OCI-M1 (cell line): Measurements from ENCODE around the gene OPN5.
"Not testable (repeated sequence)": the region's sequence is repeated elsewhere in the genome, so short reads cannot be mapped to it uniquely, and the experiment has no call there.

Experiments
- DNase-seq: peaks from one replicate; lab custom pipeline; 2025; lab: John Stamatoyannopoulos, UW

The OPN5 gene, protein sequence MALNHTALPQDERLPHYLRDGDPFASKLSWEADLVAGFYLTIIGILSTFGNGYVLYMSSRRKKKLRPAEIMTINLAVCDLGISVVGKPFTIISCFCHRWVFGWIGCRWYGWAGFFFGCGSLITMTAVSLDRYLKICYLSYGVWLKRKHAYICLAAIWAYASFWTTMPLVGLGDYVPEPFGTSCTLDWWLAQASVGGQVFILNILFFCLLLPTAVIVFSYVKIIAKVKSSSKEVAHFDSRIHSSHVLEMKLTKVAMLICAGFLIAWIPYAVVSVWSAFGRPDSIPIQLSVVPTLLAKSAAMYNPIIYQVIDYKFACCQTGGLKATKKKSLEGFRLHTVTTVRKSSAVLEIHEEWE

DNA sequence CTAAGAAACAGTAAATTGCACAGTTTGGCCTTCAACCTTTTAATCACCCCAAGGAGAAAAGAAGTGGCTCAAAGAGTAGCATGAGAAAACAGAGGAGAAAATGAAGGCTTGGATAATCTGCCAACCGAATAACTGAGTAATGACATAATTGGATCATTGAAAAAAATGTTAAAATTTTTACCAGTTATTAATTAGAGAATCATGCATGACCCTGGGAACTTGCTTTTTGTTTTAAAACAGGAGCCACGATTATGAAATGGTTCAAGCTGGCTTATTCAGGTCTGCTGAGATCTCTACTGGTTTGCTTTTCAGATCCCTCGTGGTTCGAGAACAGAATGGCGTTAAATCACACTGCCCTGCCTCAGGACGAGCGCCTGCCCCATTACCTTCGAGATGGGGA lies at the start of gene OPN5:
Gene OPN5 (plus strand): TSS at position 301 of the 400 bp plus-strand sequence. CDS start 35 bp downstream, at position 336.
- DNase-seq: no peak

DNA sequence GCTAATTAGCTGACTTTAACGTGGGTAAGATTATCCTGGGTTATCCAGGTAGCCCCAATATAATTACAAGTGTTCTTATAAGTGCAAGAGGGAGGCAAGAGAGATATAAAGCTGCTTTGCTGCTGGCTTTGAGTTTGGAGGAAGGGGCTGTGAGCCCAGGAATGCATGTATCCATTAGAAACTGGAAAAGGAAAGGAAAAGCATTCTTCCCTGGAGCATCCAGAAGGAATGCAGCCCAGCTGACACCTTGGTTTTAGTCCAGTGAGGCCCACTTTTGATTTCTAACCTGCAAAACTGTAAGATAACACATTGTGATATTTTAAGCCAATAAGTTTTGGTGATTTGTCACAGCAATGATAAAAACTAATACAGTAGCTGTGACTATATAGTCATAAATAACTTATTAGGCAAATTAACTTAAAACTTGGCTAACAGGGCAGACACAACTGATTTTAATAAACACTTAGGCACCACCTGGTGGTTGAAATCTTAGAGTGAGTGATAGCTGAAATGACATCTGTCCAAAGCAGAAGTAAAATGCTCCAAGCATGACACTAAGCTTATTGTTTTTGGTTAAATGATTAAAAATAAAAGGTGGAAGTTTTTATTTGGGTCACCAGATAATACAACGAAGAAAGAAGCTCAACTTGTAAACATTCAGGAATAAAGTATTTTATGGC lies 47.8 kb upstream of the OPN5 start:
- DNase-seq: peak; percentile 70

DNA sequence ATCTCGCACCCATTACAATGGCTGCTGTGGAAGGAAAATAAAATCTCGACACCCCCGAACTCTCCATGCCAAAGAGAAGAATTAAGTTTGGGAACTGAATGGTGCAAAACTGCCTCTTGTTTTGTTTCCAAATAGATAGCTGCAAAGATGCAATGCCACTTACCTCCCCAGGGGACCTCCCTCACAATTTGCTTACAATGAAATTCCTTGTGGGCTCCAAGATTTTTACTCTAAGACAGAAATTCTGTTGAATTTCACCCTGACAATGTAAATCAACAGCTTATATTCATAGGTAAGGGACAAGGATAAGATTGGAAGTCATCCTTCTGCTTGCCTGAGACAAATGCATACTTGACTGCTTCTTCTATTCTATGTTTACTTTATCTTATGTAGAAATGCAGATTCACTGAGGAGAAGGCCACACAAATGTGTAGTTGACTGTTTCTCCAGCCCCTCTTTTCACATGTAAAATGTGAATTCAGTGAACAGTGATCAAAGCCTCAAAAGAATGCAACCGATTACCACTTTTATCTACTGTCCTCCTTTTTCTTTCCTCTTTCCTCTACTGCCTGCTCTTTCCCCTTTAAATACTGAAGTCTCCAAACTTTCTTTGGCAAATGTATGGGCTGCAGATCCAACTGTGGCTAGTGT lies 46.9 kb upstream of the OPN5 start:
- no peak for DNase-seq

DNA sequence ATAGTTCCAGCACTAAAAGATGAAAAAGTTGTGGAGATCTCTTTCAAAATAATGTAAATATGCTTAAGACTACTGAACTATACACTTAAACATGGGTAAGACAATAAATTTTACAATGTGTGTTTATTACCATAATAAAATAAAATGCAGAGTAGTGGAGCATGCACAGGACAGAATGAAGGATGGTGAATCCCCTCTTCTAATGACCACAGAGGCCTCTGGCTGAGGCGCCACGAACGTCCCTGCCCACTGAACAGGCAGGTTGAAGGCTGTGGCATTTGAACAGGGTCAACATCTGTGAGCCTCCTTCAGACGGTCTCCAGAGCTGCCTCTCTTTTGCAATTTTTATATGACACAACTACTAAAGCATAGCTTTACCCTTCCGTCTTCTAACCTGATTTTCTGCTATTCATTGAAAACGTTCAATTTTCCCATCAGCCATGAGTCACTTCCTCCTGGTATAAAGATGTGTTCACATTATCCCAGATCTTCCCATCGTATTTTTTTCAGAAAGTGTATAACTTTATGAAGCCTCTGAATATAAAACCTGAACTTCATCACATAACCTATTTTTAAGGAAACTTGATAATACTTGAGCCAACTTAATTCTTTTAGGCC lies 45.6 kb upstream of the OPN5 start:
- DNase-seq: no peak

DNA sequence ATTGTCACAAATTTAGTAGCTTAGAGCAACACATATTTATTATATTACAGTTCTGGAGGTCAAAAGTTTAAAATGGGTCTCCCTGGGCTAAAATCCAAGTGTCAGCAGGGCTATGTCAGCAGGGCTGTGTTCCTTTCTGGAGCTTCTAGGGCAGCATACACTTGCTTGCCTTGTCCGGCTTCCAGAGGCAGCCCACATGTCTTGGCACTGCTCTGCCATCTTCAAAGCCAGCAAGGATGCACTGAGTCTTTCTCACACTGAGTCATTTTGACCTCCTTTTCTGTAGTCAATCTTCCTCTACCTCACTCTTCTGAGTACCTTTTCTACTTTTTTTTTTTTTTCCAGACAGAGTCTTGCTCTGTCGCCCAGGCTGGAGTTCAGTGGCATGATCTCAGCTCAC lies 44.4 kb upstream of the OPN5 start:
- no peak for DNase-seq

DNA sequence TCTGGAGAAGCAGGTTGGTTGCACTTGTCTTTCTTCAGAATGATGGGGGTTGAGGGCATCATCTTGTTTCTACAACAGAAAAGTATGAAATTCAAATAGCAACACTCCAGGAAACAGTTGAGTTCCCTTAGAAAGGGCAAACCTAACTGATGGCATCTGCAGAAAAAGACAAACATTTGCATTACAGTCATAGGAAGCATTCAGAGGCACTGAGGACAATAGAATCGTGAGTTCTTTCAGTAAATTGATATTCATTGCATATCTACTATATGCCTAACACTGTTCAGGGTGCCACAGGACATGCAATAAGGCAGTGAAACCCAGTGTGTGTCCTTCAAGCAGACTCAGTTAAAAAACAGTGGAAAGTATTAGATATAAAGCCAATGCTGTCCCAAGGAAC lies 41.1 kb upstream of the OPN5 start:
- DNase-seq: no peak

DNA sequence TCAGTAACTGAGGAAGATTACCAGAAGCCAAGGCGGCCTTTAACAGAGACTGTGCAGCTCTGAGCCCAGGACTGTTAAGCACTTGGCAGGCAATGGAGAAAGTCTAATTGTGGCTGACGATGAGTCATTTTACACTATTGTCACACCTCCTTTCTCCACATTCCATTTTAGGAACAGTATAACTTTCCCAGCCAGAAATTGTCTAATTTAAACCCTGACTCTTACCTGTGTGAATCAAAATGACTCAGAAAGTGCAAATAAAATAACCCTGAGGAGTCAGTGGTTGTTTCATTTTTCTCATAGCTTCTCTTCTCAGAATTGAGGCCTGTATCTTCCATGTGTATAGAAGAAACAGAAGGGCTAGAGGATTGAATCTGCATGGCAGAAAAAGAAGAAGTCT lies 40.0 kb upstream of the OPN5 start:
- peak; percentile 26 for DNase-seq

DNA sequence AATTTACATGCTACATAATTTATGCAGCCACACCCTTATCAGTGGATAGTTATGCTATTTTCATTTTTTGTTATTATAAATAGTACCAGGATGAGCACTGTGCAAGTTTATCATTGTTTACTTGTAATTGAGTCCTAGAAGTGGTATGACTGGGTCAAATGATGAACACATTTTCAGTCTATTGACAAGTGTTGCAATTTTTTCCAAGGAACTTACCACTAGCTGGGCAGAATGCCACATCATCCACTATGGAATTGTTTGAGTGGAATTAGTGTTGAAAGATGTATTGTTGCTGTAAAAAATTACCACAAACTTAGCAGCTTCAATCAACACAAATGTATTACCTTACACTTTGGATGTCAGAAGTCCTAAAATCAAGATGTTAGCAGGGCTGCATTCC lies 38.1 kb upstream of the OPN5 start:
- no peak for DNase-seq

DNA sequence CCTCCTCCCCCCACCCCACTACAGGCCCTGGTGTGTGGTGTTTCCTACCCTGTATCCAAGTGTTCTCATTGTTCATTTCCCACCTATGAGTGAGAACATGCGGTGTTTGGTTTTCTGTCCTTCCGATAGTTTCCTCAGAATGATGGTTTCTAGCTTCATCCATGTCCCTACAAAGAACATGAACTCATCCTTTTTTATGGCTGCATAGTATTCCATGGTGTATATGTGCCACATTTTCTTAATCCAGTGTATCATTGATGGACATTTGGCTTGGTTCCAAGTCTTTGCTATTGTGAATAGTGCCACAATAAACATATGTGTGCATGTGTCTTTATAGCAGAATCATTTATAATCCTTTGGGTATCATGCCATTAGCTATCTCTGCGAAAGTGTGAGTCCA lies 36.6 kb upstream of the OPN5 start:
- not testable (repeated sequence) for DNase-seq

DNA sequence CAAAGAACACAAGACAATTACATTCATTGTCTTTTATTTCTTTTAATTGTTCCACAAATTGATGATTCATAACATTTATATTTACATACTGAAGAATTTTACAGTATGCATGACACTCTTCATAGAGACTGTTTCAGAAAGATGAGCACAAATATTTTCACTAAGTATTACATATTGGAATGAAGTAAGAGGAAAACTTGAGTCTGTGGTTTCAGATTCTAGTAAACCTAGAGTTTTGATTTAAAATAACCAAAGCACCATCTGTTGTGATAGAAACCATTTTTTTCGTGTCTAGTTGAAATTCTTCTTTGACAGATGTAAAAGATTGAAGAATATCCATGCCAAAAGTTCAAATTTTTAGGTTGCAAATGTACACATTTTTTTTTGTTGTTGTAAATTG lies 32.1 kb upstream of the OPN5 start:
- no peak for DNase-seq

DNA sequence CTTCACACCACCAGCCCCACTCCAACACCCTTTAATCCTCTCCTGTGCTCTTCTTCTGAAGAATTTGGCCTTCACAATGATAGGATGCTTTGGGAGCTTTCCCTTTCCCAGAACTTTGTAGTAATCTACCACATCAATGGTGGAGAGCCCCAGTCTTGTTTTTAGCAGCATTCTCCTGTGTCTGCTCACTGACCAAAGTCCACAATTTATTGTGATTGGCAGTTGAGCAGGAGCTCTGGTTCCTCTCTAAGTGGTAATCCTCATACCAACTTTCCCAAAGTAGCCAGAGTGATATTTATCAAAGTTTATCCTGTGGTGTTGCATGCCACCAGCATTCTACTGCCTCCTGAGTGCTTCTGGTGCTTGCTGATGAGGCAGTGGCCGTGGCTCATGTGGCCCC lies 29.0 kb upstream of the OPN5 start:
- no peak for DNase-seq

DNA sequence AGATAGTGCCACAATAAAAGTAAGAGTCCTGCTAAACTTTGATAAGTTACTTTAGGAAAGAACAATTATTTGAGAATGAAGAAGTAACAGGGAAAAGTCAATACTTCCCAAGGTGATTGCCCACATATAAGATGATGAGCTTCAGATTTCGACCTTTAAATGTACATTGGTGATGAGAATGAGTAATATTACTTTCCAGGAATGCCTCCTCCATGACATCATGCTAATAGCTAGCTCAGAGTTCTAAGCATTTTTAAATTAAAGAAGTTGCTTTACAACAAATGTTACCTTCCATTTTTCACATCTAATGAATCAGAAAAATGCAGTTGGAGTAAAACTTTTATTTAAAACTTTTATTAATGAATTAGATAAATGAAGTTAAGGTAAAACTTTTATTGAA lies 22.5 kb upstream of the OPN5 start:
- no peak for DNase-seq

DNA sequence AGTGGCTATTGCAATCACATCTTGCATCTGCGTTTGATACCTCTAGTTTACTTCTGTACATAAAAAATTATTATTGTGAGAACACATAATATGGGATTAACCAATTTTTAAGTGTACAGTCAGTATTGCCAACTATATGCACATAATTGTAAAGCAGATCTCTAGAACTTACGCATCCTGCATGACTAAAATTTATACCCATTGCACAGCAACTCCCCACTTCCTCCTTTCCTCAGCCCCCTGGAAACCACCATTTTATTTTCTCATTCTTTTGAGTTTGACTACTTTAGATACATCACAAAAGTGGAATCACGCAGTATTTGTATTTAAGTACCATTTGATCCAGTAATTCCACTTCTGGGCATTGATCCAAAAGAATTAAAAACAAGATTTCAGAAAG lies 19.3 kb upstream of the OPN5 start:
- DNase-seq: no peak

DNA sequence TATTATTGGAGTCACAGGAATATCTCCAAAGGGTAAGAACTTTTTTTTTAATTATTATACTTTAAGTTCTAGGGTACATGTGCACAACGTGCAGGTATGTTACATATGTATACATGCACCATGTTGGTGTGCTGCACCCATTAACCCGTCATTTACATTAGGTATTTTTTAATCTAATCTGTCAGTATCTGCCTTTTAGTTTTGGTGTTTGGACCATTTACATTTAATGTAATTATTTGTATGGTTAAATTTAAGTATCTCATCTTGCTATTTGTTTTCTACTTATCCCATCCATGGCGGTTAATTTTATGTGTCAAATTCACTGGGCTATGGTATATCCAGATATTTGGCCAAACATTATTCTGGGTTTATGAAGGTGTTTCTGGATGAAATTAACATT lies 15.4 kb upstream of the OPN5 start:
- no peak for DNase-seq

DNA sequence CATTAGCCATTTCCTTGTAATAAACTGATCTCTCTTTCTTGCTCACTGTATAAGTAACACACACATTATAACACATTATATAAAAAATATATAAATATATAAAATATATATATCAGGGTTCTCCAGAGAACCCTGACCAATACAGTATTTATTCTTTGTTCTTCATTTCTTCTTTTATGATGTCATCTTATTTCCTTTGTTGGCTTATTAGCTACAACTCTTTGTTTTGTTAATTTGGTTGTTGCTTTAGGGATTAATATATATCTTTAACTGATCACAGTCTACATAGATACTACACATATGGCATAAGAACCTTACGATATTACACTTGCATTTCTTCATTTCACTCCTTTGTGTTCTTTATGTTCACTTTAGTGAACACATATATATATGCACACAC lies 14.7 kb upstream of the OPN5 start:
- DNase-seq: no peak

DNA sequence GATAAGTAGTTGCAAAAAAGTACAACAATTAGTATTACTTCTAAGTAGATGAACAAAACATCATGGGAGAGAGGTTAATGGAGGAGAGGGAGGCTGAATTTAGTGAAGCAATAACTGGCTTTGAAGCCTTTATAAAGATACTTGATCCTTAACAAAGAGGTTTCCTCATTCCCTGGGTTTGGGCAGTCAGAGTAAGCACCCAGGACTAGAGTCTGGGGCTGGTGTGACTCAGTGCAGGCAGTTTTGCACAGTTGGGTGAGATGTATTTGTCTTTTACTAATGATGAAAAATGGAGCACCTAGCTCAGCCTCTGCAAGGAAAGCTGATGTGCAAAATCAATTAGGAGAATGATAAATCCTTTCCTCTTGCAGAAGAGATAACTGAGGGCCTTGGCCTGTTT lies 11.8 kb upstream of the OPN5 start:
- DNase-seq: no peak

DNA sequence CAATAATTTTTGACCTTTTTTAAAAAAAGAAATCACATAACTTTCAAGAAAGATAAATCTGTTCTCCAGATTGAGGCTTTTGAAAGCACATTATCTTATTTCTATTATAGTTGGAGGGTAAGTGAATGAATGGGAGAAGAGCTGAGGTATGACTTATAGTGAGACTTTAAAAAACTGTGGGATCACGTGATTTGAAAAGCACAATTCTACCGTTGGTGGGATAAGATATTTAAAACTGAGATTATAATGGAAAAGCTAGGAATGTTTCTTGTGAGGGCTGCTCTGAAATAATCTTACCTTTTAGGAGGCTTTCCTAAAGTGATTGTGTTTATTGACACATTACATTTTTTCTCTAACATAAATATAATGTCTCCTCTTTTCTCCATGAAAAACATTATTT lies 9.5 kb upstream of the OPN5 start:
- no peak for DNase-seq

DNA sequence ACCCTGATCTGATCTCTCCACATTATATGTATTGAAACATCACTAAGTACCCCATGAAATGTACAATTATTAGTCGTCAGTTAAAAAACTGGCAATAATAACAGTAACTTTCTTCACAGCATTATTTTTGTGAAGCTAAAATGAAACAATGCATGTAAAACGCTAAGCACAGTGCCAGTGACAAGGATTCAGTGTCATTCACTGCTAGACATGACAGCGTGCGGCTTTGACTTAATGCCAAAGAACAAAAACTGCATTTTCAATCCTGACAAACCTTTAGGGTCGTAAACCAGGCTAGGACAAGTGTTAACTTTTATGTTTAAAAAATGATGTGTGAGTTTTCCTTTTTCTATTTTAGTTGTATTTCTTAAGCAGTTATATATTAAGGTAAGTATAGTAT lies 8.8 kb upstream of the OPN5 start:
- DNase-seq: no peak

DNA sequence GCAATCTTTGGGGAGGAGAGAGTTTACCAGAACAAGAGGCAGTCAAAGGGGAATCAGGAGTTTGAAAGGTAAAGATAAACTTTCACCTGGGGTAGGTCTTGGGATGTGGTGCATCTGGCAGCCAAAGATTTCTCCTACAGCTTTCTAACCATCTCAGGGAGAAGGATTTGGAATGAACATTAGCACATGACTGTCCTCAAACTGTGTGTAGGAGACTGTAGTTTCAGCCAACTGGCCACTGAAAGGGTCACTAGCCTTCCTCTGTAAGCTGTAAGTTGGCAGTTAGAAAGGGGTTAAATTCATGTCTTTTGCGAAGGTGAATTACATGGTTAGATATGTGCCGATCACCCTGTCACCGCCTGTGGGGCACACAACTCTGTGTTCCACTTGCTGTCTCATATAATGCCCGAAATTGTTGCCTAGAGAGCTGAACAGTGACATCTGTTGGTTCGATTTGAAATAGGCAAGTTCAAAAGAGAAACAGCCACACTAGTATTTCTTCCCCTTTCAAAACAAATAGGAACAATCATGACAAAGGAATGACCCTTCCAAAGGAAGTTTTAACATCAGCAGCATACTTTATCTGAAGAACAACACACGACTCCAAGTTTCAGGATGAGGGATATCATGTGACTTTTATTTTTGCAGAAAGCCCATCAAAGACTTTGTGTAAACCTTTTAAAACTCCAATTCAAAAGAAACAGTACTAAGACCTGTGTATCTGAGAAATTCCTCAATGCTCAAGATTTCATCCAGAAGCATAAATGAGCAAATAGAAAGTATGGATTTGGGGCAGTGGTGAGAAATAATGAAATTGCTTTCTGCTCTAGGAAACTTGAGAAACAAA lies 1.1 kb upstream of the OPN5 start:
- DNase-seq: peak; percentile 86

DNA sequence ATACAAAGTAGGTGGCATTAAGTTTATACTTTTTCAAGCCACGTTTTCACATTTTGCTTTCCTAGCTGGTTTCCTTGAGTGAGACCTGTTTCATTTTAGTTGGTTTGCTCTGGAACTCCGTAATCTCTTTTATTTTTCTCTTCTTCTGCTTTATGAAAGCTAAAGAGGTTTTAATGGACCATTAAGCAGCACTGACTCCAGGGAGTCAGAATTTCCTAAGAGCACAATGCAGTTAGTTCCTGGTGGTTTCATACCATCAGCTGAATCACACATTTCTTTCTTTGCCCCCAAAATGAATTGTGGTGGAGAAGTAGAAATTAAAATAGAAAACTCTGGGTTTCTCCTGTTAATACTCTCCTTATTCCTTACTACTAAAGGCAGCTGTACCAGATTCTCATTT lies 3.4 kb downstream of the OPN5 start:
- no peak for DNase-seq

DNA sequence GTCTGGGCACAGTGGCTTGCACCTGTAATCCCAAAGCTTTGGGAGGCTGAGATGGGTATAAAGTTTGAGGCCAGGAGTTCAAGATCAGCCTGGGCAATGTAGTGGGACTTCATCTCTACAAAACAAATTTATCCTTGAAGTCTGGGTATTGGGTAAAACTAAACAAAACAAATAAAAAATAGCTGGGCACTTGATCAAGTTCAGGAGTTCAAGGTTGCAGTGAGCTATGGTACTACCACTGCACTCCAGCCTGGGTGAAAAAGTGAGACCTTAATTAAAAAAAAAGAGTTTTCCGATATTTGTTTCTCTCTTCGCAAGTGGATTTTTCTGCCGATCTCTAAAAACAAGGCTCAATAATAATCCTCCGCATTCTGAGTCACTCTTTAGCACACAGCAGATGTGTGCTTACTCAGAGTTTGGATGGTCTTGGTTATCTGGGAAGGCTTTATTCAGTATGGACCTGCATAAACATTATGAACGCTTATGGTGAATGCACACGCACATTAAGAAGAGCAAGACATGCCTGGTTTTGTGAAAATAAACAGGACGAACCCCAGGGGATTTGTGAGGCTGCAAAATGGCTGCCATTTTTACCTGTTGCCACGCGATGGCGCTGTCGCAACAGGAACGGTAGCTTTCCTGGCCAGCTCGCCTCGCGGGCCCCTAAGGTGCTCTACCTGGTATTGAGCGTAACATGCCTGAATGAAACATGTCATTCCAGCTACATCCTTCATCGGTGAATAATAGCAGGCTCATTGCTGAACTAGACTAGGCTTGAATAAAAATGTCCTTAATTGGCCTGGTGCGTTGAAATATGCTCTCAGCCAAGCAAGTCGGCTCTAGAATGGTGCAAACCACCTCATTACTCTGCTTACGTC lies 6.0 kb downstream of the OPN5 start:
- DNase-seq: peak; percentile 77
